H1 (cell line): ENCODE results near the gene GTF3C5. TPM values are rescaled to one million over a fixed set of nuclear protein-coding genes. Genes with fewer than 3 reads are reported as not detected.

Experiments
- POLR2AphosphoS5 ChIP-seq: IDR thresholded peaks from 2 replicates; pipeline ENCODE4 v1.6.1; 2011; ENCODE audit warnings: low read depth, low read length
- polyA plus RNA-seq, 7 experiments: library from polyadenylated mRNA; depleted of rRNA in 3 of 7; stranded (reverse) in 5 of 7; unstranded in 2 of 7; fragments of >200 nt in 5 of 7; fragments of 200-250 nt in 2 of 7; gene quantifications; 1 replicate in 5 of 7; 2 replicates in 1 of 7; 4 replicates in 1 of 7; pipeline versions ENCODE4 v1.2.1 to v1.2.3, GENCODE V29; 2011 to 2013; ENCODE audit warnings: missing spikeins in 2 of 7, mixed read lengths in 2 of 7
- total RNA-seq: library from RNA; stranded (reverse); fragmentation: NEBNext Ultra II Directional; extraction: Animal tissue kit (Norgen Biotek cat#: 25700); gene quantifications from 2 replicates; pipeline ENCODE4 v1.2.1, GENCODE V29; 2021

GTF3C5 gene
- total and polyA plus RNA-seq, 2 of the 8 experiments (the other 6 are each of a cell fraction or from before 2014, with no cell fraction given): 78.7 to 87.1 TPM

GRCh38 chr9:133104718-133105460 is 74.1 kb downstream of the GTF3C5 start (continued):
- no peak for TF ChIP-seq POLR2AphosphoS5
- TF ChIP-seq, all 59 proteins: peak for 0
